Muscle of back (tissue), 11 donors: Measurements from ENCODE around the gene LRRC28. TPM values are rescaled to one million over a fixed set of nuclear protein-coding genes. Genes with fewer than 3 reads are reported as not detected.
"Not testable (repeated sequence)": the region's sequence is repeated elsewhere in the genome, so short reads cannot be mapped to it uniquely, and the experiment has no call there.

Source experiments
- DNase-seq, 3 donors: peaks; one replicate each; pipeline versions ENCODE4 v3.0.0 to v3.0.0-alpha.2; 2013
- polyA plus RNA-seq, 10 donors: library from polyadenylated mRNA; unstranded; fragments of 120-200 nt; gene quantifications; one replicate each; pipeline ENCODE4 v1.2.1, GENCODE V29; 2013; ENCODE audit not compliant: insufficient read length in 10 of 10

LRRC28 gene
- polyA plus RNA-seq, 10 donors, result 15.0 to 22.4 (median 18.7) TPM

GRCh38 chr15:99390667-99391066 lies 139.4 kb downstream of the LRRC28 start:
- DNase-seq, result no peak

DNA sequence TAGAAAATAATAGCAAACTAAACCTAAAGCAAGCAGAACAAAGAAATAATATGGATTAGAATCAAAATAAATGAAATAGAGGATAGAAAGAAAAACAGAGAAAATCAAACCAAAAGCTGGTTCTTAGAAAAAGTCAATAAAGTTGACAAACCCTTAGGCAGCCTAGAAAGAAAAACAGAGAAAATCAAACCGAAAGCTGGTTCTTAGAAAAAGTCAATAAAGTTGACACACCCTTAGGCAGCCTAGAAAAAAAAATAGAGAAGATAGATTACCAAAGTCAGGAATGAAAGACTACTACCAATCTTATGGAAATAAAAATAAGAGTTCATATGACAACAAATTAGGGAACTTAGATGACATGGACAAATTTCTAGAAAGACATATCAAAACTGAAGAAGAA lies 142.4 kb downstream of the LRRC28 start:
- DNase-seq, result no peak

DNA sequence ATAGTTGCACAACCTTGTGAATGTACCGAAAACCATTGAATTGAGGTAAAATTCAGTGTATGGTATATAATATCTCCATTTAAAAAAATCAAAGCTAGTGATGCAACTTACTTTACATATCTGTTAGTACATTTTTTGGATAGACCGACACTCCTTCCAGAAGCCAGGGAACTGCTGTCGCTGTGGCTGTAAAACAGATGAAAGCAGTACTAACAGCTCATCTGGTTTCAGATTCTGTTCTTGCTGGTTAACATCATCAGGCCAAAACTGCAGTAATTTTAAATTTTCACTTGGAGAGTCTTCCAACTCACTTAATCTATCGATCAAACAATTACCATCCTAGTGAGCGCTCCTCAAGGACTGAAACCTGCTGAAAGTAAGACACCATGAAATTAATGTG lies 145.1 kb downstream of the LRRC28 start:
- DNase-seq, result no peak

DNA sequence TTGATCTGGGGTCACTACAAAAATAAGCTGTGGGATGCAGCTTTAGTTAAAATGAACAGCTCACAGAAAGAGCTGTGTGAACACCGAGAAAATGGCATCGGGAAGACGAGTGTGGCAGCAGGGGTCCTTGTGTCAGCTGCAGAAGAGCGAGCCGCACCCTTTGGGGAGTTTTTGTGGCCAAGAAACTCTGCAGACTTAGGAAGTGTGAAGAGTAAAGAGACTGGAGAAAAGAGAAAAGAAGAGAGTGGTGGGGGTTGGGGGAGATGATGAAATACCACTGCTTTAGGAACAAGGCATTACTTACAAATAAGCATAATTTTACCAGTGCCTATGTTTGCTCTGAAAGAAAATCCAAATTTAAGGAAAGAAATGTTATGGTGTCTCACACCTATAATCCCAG lies 147.8 kb downstream of the LRRC28 start:
- DNase-seq, result no peak

DNA sequence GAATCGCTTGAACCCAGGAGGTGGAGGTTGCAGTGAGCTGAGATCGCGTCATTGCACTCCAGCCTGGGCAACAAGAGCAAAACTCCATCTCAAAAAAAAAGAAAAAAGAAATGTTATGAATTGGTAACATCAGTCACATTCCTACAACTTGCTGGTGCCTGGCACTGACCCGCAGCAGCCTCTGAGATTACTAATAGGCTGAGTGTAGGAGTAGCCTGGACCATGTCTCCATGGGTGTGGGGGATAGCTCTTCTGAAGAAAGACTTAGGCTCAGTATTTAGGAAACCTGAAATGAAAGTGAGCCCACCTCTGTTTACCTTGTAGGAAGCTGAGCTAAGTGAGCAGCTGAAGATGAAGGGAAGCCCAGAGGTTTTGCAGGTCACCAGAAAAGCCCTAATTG lies 148.3 kb downstream of the LRRC28 start:
- no peak for DNase-seq

DNA sequence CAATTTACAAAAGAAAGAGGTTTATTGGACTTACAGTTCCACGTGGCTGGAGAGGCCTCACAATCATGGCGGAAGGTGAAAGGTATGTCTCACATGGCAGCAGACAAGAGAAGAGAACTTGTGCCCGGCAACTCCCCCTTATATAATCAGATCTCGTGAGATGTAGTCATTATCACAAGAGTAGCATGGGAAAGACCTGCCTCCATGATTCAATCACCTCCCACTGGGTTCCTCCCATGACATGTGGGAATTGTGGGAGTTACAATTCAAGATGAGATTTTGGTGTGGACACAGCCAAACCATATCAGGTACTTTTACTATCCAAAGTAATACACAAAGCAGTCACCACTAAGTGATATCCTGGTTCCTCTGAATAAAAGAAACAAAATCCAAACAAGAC lies 149.9 kb downstream of the LRRC28 start:
- not testable (repeated sequence) for DNase-seq

GRCh38 chr15:99402014-99402729 lies 150.9 kb downstream of the LRRC28 start:
- peak; percentile 24 to 69 (median 44) for DNase-seq

DNA sequence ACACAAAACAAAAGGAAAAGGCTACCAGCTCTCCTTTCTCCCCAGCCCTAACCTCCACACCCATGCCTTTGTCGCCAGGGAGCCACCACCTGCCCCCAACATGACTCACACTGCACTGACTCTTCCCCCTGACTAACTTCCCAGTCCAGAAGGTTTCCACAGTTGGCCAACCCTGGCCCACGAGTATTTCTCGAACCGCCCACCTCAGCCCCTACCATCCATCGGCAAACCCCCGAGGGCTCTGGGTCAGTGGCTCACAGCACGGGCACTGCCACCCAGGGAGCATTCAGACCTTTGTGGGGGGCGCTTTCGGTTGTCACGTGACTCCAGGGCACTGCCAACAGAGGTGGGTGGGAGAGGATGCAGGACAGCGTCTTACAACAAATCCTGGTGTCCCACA lies 152.3 kb downstream of the LRRC28 start:
- DNase-seq, result no peak

- DNase-seq, result no peak
Observed at GRCh38 chr15:99404454-99404853, 153.2 kb downstream of the LRRC28 start.

DNA sequence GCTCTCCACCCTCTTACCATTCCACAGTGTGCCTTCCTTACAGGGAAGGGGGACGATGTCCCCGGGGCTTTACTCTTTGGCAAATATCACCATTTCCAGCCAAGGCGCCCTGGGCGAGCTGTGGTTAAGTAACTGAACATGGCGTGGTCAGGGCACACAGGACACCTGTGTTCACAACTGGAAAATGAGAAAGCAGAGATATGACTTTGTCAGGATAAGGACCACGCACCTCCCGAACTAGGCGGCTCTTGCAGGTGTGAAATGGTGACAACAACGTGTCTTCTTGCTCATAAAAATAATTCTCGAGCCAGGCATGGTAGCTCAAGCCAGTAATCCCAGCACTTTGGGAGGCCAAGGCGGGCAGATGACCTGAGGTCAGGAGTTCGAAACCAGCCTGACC lies 154.8 kb downstream of the LRRC28 start:
- DNase-seq, result no peak

DNA sequence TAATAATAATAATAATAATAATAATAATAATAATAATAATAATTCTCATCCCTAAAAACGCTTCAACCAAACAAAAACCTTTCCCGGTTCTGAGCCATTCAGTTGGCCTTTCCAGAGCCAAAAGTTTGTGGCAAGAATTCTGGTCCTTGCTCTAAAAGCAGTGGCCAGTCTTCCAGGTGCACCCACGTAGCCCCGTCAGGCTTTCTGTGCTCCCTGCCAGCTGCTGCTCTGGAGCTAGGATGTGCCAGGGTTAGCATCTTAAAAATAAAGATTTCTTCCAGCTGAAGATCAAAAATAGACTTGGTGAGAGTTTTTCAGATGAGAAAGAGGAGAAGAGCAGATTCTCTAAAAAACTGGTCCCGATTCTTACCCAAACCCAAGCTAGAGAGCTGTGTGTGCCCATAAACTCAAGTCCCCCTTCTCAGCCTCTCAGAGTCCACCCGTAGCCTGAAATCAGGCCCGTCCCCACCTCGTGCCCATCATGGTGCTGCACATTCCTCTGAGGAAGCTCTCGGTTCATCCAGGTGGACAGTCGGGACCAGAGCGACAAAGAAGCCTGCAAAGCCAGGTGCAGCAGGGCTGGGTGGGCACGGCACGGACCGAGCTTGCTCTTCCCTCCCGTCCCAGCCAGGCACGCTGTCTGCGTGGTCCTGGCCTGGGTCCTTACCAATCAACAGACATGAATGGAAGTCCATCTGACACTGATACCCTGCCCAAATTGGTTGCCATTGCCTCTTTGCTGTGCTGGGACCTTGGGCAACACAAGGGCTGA lies 155.6 kb downstream of the LRRC28 start:
- DNase-seq, result no peak

- DNase-seq, result no peak
Observed at GRCh38 chr15:99407716-99408115, 156.4 kb downstream of the LRRC28 start.

GRCh38 chr15:99408236-99409096 lies 157.2 kb downstream of the LRRC28 start:
- DNase-seq, result peak; percentile 45 to 78 (median 62)

DNA sequence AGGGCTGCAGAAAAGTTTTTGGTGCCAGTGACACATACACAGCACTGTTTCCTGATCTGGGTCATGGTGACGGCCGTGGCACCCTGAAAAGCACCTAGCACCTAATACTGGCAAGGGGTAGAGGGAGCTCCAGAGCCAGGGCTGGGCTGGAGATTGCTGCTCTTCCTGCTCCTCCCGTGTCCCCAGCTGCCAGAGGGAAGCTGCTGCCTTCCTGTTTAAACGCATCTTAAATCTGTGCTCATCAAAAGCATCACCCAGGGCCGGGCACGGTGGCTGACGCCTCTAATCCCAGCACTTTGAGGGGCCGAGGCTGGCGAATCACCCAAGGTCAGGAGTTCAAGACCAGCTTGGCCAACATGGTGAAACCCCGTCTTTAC lies 157.8 kb downstream of the LRRC28 start:
- DNase-seq, result peak; percentile 22 to 56 (median 35)

DNA sequence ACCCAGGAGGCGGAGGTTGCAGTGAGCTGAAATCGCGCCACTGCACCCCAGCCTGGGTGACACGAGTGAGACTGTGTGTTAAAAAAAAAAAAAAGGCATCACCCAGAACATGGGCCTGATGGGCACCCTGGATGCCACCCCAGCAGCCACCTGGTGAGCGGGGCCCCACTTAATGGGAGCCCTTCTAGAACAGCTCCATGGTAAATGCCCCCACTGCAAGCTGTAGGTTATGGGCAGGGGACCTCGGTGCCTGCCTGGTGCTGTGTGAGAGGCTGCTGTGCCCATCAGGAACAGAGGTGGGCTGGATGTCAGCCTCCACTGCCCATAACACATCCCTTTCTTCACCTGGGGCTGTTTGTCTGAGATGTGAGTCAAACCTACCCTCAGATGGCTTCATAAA lies 158.3 kb downstream of the LRRC28 start:
- no peak for DNase-seq

GRCh38 chr15:99410477-99410876 lies 159.2 kb downstream of the LRRC28 start:
- DNase-seq, result no peak

- no peak for DNase-seq
Observed at GRCh38 chr15:99411234-99411633, 160.0 kb downstream of the LRRC28 start.

- no peak for DNase-seq
Observed at GRCh38 chr15:99412082-99412481, 160.8 kb downstream of the LRRC28 start.

GRCh38 chr15:99412626-99413025 lies 161.3 kb downstream of the LRRC28 start:
- DNase-seq, result no peak

DNA sequence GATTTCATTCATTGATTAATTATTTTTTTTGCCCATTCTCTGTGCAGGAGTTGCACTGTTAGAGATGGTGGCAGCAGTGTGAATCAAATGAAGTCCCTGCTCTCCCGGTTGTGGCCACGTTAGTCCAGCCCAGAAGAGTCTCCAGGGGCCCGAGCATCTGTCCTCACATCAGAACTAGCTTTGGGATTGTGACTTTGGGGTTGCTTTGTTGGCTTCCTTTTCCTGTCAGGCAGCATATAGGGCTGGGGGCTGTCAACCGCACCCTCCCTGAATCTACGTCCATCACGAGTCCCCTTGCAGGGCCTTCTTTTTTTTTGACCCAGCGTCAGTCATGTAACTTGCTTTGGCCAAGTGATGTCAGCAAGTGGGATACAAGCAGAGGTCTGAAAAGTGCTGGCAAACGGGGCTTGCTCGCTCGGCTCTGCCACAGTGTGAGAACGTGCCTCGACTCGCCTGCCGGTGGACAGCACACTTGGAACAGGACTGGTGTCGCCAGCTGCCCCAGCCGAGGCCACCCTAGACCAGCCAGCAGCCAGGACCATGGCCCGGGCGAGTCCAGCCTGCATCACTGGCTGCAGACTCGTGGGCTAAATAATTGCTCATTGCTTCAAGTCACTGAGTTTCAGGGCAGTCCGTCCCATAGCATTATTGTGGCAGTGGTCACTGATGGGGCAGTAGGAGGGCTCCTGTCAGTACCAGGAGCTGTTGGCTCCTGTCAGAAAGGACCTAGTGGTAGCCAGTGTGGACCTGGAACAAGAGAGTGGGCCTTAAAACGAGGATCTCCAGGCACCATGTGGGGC lies 162.9 kb downstream of the LRRC28 start:
- DNase-seq, result no peak
